Medulla oblongata (tissue), 1 donor: ENCODE measurements around the gene INPP5D.
"Not testable (repeated sequence)": the region's sequence is repeated elsewhere in the genome, so short reads cannot be mapped to it uniquely, and the experiment has no call there.

ENCODE experiments used
- DNase-seq: peaks from one replicate; pipeline ENCODE4 v3.0.0-alpha.2; 2015; ENCODE audit errors: extremely low spot score

Gene INPP5D

GRCh38 chr2:233059797-233060500, at the start of gene INPP5D:
INPP5D (plus strand) TSS chr2:233060342; CDS start chr2:233060479, 137 bp downstream.
- peak; percentile 76 for DNase-seq

GRCh38 chr2:233010569-233011267, 49.4 kb upstream of the INPP5D start:
- DNase-seq, result no peak

- no peak for DNase-seq
Measured at GRCh38 chr2:233011268-233011650, 48.9 kb upstream of the INPP5D start.

GRCh38 chr2:233011702-233012131, 48.4 kb upstream of the INPP5D start:
- no peak for DNase-seq

- DNase-seq, result no peak
Measured at GRCh38 chr2:233012301-233012971, 47.7 kb upstream of the INPP5D start.

- no peak for DNase-seq
Measured at GRCh38 chr2:233013027-233013461, 47.1 kb upstream of the INPP5D start, which contains the start of gene NGEF. NGEF (minus strand) TSS chr2:233013256; CDS start chr2:232974890, 38,366 bp downstream.

GRCh38 chr2:233013650-233014049, 46.5 kb upstream of the INPP5D start:
- no peak for DNase-seq

- no peak for DNase-seq
Measured at GRCh38 chr2:233015019-233015645, 45.0 kb upstream of the INPP5D start.

- DNase-seq, result no peak
Measured at GRCh38 chr2:233017947-233018346, 42.2 kb upstream of the INPP5D start.

GRCh38 chr2:233019610-233020009, 40.5 kb upstream of the INPP5D start:
- DNase-seq, result not testable (repeated sequence)

- no peak for DNase-seq
Measured at GRCh38 chr2:233020454-233020853, 39.7 kb upstream of the INPP5D start.

GRCh38 chr2:233021771-233022170, 38.4 kb upstream of the INPP5D start:
- DNase-seq, result no peak

- no peak for DNase-seq
Measured at GRCh38 chr2:233022561-233022960, 37.6 kb upstream of the INPP5D start.

GRCh38 chr2:233023007-233023760, 37.0 kb upstream of the INPP5D start:
- no peak for DNase-seq

- no peak for DNase-seq
Measured at GRCh38 chr2:233023761-233024410, 36.3 kb upstream of the INPP5D start.

- DNase-seq, result no peak
Measured at GRCh38 chr2:233025706-233026105, 34.4 kb upstream of the INPP5D start.

- DNase-seq, result no peak
Measured at GRCh38 chr2:233026198-233026813, 33.8 kb upstream of the INPP5D start.

GRCh38 chr2:233029321-233029720, 30.8 kb upstream of the INPP5D start:
- DNase-seq, result no peak

GRCh38 chr2:233031556-233032500, 28.3 kb upstream of the INPP5D start:
- no peak for DNase-seq
